Measurements from ENCODE around the gene TRANK1.
"Not testable (repeated sequence)": the region's sequence is repeated elsewhere in the genome, so short reads cannot be mapped to it uniquely, and the experiment has no call there.

The TRANK1 gene

GRCh38 chr3:36881735-36882134 lies 63.1 kb downstream of the TRANK1 start:
- DNase-seq = no peak

- not testable (repeated sequence) for DNase-seq
Measured at GRCh38 chr3:36879842-36880241, 65.0 kb downstream of the TRANK1 start.

DNA sequence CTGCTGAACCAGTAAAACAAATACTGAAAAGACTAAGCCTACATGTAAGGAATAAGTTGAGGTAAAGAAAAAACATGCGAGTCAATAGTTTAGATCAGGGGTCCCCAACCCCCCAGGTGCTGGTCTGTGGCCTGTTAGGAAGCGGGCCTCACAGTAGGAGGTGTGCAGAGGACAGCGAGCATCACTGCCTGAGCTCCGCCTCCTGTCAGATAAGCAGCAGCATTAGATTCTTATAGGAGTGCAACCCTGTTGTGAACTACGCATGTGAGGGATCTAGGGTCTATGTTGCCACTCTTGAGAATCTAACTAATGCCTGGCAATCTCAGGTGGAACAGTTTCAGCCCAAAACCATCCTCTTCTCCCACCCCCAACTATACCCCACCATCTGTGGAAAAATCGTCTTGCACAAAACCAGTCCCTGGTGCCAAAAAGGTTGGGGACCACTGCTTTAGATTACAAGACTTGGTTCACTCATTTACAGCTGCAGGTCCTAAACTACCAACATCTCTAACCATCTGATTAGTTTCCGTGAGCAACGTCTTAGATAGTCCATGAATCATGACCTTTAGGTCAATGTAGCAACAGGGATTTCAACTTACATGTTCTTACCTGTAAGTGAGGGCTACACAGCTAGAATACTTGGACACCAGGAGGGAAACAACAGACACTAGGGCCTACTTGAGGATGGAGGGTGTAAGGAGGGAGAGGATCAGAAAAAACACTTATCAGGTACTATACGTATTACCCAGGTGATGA lies 66.7 kb downstream of the TRANK1 start:
- no peak for DNase-seq

DNA sequence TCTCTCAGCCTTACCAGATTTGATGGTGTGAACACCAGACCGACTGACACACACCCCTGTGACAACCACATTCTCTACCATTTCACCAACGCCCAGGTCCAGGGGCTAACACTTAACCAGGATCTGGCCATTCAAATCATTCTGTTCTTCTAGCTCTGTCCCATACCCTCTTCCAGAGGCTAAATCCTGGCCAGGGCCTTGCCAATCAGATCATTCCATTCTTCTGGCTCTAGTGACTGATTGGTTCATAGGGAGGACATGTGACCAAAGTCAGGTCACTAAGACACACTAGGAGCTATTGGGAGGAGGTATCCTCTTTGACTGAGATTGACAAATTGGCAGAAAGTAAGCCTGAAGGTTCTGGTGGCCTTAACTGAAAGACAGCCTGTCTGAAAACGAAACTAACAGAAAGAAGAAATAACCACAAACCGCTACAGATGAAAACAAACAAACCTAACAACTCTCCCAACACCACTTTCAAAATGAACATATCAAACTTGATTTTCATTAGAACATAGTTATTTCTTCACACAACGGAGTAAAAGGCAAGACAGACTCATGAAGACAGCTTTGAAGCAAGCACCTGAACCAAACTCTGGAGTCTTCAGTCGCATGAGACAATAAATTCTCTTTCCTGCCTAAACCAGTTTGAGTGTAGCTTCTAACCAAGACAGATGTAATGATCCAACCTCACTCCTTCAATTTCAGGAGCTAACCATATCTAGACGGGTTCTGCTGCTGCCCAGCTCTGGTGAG lies 68.5 kb downstream of the TRANK1 start:
- no peak for DNase-seq

DNA sequence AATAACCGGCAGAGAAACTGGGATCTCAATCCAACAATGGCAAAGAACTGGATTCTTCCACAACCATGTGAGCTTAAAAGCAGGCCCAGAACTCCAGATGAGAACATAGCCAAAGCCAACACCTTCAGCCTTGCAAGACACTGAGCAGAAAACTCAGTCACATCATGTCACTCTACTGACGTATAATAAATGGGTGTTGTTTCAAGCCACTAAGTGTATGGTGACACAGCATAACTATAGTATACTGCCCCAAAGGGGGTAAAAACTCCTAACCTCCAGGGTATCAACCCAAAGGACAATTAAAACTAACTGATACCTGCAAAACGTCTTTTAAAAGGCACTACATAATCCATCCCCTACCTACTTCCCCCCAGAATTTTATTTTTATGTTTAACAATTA lies 69.5 kb downstream of the TRANK1 start:
- DNase-seq = no peak

- no peak for DNase-seq
Measured at GRCh38 chr3:36874424-36874823, 70.4 kb downstream of the TRANK1 start.

- DNase-seq = no peak
Measured at GRCh38 chr3:36871379-36872126, 73.3 kb downstream of the TRANK1 start.

- no peak for DNase-seq
Measured at GRCh38 chr3:36868614-36869436, 76.0 kb downstream of the TRANK1 start.

DNA sequence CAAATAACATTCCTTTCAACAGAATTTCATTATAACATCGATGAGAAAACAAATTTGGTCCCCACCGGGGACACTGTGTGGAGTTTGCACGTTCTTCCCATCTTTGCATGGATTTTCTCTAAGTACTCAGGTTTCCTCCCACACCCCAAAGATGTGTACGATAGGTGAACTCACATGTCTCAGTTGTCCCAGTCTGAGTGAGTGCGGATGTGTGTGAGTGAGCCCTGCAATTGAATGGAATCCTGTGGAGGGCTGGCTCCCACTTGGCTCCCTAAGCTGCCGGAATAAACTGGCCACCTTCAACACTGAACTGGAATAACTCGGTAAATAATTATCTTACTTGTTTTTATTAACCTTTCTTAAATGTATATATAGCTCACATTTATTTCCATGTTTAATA lies 77.0 kb downstream of the TRANK1 start:
- no peak for DNase-seq

GRCh38 chr3:36866368-36866767 lies 78.5 kb downstream of the TRANK1 start:
- DNase-seq = no peak

DNA sequence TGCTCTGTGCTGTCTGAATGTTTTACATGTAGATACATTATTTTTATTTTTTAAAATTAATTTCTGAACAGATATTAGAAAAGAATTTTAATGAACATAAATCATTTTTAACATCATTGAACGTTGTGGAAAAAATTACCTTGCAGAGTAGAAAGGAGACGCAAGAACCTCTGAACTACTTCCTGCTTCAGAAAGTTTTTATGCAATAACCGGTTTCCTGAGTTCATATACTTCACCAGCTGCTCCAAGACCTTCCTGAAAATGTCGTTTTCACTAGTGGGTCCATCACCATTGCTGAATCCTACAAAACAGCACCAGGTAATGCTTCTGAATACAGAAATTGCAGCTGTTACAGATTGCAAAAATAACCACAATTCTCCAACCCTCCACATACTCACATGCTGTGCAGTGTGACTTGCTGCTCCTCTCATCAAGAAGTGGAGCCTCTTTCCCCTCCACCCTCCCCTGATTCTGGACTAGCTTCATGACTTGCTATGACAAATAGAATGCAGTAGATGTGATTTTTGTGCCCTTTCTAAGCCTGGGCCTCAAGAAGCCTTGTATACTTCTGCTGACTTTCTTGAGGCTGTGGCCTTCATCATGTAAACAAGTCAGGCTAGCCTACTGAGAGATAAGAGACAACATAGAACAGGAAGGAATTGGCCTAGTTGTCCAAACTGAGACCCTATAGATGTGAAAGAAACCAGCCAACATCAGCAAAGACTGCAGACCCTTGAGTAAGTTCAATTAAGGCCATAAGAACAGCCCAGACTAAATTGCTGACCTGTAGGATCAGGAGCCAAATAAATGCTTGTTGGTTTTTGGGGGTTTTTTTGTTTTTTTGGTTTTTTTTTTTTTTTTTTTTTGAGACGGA lies 80.4 kb downstream of the TRANK1 start:
- DNase-seq = no peak

GRCh38 chr3:36862076-36862755 lies 82.6 kb downstream of the TRANK1 start:
- DNase-seq = no peak

- no peak for DNase-seq
Measured at GRCh38 chr3:36859494-36859893, 85.4 kb downstream of the TRANK1 start.

DNA sequence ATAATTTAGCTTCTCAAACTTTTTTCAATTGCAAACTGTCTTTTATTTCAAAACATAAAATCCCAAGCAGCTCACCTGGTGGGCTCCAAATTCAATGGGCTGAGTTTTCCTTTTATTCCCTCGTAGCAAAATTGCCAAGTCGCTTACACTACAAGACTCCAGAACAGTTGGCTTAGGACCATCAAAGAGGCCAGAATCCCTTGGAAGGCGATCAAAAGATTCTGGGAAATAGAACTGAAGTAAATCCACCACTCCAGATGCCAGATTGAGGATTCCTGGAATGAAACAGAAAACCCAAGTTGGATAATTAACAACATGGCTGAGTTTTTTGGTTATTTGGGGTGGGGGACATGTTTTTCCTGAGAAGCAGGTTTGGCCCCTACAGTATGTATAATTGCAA lies 92.8 kb downstream of the TRANK1 start:
- no peak for DNase-seq

DNA sequence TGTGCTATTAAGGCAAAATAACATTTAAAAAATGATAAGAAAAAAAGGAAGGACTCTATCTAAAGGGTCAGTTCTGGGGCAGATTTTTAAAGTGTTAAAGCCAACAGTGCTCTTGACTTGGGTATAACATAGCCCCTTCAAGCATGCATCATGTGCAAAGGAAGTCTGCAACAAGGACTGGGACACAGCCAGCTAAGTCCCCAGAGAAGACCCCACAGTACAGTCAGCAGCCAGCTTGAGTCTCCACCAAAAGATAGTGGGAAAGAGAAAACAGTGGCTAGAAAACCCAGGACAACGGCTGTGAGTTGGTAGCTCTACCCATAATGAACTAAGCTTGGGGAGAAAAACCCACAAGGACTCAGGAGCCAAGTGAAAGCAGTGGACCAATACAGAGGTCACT lies 94.1 kb downstream of the TRANK1 start:
- no peak for DNase-seq

DNA sequence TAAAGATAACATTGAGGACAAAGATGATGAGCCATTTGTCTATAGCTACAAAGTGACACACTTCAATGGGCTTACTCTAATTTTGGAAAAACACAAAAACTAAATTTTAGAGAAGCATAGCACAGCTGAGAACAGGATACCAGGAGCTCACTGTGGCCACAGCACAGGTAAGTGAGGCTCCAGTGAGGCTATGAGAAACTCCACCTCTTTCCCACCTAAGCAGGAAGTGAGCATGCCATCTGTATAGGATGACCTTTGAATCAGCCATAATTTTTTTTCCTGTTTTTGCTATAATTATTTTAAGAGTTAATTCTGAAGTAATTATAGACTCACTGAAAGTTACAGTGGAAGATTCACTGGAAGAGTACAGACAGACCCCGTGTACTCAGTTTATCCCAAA lies 98.4 kb downstream of the TRANK1 start:
- DNase-seq = no peak

DNA sequence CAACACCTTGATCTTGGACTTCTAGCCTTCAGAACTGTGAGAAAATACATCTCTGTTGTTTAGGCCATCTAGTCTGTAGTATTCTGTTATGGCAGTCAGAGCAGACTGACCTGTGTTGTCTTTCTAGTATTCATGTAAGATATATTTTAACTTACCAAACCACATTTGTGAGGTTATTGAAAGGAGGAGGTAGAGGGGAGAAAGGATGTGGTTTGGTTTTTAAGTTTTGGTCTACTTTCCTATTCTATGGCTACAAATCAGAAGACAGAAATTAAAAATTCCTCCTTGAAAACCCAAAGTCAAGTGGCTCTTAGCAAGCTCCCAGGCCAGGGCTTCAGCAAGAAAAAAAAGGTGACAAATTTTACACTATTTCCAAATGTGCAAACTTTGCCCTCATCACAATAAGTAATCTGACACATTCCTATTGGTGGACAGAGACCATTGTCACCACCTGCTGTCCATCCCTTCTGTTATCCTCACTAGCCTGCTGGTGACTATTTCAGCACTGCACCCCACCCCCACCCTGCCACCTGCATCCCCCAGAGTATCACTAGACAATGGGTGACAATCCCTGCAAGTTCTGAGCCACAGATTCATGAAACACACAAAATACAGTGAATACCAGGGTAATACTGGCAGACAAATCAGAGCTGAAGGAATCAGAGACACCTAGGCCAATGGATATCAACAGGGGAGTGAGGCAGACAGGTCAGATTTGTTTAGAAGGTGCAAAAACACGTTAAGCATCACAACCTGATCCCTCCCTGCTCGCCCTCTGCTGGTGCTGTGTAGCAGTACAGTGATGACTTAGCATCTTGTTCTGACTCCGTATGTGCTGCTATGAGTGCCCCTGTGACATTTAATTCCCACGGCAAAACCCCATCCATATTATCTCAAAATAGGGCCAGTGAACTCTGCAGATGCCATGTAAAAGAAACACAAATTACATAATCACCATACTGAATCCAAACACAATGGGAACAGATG lies 101.5 kb downstream of the TRANK1 start:
- no peak for DNase-seq

DNA sequence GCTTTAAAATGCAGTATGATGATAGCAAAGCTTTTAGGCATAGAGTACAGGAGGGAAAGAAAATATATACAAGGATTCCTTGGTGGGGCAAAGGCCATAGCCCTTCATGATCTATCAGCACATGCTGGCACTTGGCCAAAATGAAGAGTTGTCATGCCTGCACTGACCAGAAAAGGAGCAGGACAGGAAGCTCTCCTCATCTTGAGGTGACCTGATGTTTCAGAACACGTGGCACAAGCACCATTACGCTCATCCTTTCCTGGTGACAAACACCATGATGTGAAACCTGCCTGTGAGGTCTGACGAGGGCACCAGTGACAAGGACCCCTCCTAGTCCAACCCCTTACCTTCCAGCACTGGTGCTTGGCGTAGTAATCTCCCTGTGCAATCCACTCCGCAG lies 102.6 kb downstream of the TRANK1 start:
- no peak for DNase-seq

GRCh38 chr3:36840453-36840921 lies 104.4 kb downstream of the TRANK1 start:
- DNase-seq = no peak

DNA sequence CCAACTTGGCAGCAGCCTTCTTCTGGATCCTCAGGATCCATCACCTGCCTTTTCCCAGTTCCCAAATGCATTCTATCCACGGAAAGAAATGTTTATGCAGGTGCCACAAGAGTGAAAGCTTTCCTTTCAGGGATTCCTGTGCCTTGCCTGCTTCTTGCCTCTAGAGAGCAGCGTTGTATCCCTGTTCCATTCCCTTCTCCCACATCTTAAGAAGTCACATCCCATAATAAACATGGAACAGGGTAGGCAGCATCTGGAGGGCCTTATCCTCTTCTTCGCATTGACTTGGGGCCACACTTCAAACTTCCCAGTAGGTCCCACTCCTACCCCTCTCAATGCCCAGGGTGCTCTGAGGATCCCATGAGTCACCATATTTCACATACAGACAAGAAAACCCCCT lies 107.8 kb downstream of the TRANK1 start:
- DNase-seq = no peak

Data from COR-L47 (cell line).